ENCODE results near the gene EPHA2. TPM values are rescaled to one million over a fixed set of nuclear protein-coding genes. Genes with fewer than 3 reads are reported as not detected.

The EPHA2 gene
- polyA plus RNA-seq, 1 experiment: 19.1 TPM

DNA sequence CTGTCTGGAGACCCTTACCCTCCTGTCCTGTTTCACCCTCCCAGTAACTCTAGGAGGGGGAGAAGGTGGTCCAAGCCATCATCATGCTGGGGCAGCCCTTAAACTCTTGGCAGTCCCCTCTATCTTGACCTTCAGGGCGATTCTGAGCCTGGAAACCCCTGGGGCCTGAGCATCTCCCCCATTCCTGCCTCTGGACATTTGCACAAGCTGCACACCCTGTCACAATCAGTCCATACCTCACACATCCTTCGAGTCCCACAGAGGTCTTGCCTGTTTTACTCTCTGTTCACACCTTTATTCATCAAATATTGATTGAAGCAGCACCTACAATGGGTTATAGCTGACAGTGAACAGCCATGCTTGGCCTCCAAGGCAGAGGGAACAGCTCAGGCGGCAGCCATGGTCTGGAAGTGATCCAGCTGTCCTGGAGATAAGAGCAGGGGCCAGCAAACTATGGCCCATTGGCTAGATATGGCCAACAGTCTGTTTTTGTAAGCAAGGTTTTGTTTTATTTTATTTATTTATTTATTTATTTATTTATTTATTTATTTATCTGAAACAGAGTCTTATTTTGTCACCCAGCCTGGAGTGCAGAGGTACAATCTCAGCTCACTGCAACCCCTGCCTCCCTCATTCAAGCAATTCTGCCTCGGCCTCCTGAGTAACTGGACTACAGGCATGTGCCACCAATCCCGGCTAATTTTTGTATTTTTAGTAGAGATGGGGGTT is 75.3 kb downstream of the EPHA2 start:
- DNase-seq (ENCODE audit: low read depth, low spot score): no peak
- Histone ChIP-seq H3K9me3 (ENCODE audit: control insufficient read depth, insufficient read depth, low read length) (no peaks in the 10 kb centered on the region; the same call in 1 of the 2 replicates), H3K27me3 (ENCODE audit: control insufficient read depth, insufficient read depth, low read length) (no peaks in the 10 kb centered on the region), H3K4me3 (ENCODE audit: low read depth, low read length) (no peak overlapping the region), H3K27ac (ENCODE audit: low read depth, low read length) (no peak overlapping the region)
- POLR2A ChIA-PET: no interaction called here
- CTCF ChIA-PET: interaction anchor here (1.1 to 14.4 kb wide), 10 partner anchors 22 to 284 kb away, joined by 5 to 407 read pairs (median 16); partner anchors contain the start of gene EPHA2
- TF ChIP-seq, protein P1, sequence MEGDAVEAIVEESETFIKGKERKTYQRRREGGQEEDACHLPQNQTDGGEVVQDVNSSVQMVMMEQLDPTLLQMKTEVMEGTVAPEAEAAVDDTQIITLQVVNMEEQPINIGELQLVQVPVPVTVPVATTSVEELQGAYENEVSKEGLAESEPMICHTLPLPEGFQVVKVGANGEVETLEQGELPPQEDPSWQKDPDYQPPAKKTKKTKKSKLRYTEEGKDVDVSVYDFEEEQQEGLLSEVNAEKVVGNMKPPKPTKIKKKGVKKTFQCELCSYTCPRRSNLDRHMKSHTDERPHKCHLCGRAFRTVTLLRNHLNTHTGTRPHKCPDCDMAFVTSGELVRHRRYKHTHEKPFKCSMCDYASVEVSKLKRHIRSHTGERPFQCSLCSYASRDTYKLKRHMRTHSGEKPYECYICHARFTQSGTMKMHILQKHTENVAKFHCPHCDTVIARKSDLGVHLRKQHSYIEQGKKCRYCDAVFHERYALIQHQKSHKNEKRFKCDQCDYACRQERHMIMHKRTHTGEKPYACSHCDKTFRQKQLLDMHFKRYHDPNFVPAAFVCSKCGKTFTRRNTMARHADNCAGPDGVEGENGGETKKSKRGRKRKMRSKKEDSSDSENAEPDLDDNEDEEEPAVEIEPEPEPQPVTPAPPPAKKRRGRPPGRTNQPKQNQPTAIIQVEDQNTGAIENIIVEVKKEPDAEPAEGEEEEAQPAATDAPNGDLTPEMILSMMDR (IDR thresholded peaks at IDR 0.05; ENCODE audit: low read depth, low read length): no peak

DNA sequence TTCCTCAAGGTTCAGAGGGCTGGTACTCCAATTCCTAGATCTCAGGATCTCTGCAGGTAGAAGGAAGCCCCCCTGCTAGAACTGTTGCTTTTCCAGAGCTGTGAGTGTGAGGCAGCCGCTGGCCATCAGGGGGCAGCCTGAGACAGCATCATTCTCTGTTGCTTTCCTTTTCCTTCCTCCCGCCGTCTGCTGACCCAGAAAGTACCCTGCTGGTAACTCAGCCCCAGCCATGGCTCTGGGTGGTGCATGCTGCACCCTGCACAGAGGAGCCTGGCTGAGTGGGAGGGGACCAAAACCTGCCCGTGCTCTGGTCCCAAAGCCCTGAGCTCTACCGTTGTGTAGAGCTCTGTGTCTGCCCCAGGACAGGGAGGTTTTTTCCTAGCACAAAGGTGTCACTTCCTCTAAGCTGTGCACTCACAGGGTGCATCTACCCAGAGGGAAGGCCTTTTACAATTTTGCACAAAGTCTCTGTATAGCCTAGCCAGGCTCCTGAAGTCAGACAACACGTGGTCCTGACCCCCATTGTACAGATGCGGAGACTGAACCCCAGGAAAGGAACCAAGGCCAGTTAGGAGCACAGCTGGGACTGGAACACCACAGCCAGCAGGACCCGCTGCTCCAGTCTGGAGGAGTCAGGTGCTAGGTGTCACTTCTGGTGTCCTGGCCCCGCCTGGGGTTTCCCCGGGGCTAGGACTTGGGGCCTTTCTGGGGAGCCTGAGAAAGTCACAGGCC is 76.8 kb downstream of the EPHA2 start:
- DNase-seq (ENCODE audit: low read depth, low spot score): peak; percentile 34
- ChIA-PET CTCF (interaction anchor here (0.6 to 14.4 kb wide), 28 partner anchors 8 to 286 kb away, joined by 3 to 407 read pairs (median 5); partner anchors contain the start of gene EPHA2), POLR2A (interaction anchor here (0.6 to 1.0 kb wide), 3 partner anchors 84 to 258 kb away, joined by 3 to 6 read pairs (median 5); no protein-coding TSS in a partner anchor)
- H3K27ac ChIP-seq (ENCODE audit: low read depth, low read length): no peak overlapping the region
- H3K9me3 ChIP-seq (ENCODE audit: control insufficient read depth, insufficient read depth, low read length): no peaks in the 10 kb centered on the region; the same call in 1 of the 2 replicates
- H3K4me3 ChIP-seq (ENCODE audit: low read depth, low read length): no peak overlapping the region
- TF ChIP-seq, protein P1 (IDR thresholded peaks at IDR 0.05; ENCODE audit: low read depth, low read length): peak; percentile 92
- no peaks in the 10 kb centered on the region for H3K27me3 ChIP-seq (ENCODE audit: control insufficient read depth, insufficient read depth, low read length)

DNA sequence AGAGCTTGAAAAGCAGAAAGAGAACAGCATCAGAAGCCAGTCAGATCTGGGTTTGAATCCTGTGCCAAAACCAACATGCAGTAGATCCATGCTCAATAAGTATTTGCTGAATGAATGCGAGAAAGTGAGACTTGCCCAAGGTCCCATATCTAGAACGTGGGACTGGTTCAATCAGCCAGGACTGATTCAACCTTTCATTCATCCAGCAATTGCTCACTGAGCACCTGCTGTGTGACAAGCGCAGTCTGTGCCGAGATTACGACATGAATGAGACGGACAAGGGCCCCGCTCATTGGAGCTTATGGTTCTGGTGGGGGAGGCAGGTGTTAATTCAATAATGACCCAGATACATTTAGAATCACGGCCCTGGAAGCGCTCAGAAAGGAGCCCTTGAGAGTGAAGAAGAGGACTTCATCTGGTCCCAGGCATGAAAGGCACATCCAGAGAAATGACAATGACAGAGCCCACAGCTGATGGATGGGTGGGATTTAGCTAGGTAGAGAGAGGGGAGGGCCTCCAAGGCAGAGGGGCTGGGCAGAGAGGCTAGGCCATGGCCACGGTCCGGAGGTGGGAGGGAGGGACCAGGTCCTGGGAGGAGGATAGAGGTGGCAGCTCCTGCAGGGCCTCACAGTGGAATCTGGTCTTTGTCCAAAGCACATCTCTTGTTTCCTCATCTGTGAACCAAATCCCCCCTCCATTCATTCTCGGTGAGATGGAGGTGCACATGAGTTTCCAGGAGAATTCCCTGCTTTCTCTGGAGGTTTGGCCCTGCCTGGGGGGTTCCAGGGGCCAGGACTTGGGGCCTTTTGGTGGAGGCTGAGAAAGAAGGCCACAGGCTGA is 78.2 kb downstream of the EPHA2 start:
- Histone ChIP-seq H3K27ac (ENCODE audit: low read depth, low read length) (no peak overlapping the region), H3K27me3 (ENCODE audit: control insufficient read depth, insufficient read depth, low read length) (no peaks in the 10 kb centered on the region), H3K4me3 (ENCODE audit: low read depth, low read length) (no peak overlapping the region), H3K9me3 (ENCODE audit: control insufficient read depth, insufficient read depth, low read length) (no peaks in the 10 kb centered on the region; the same call in 1 of the 2 replicates)
- POLR2A ChIA-PET: interaction anchor here (1.0 kb wide), 1 partner anchor 128 kb away, joined by 6 read pairs; no protein-coding TSS in a partner anchor
- TF ChIP-seq, protein P1 (IDR thresholded peaks at IDR 0.05; ENCODE audit: low read depth, low read length): no peak
- CTCF ChIA-PET: interaction anchor here (0.9 to 14.4 kb wide), 13 partner anchors 69 to 287 kb away, joined by 3 to 407 read pairs (median 9); partner anchors contain the start of gene EPHA2
- DNase-seq (ENCODE audit: low read depth, low spot score): no peak

DNA sequence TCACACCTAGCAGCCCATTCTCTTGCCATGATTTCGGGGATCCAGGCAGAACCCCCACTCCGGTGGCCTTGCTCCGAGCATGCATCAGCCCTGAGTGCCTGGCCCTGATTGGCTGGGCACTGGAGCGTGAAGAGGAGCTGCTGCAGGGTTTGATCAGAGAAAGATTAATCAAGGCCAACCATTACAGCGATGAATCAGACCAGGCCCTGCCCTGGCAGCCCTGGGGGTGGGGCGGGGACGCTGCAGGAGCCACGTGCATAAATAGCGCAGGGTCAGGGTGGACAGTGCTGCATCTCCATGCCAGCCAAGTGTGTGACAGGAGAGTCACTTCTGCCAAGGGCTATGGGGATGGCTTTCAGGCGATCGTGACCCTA is 79.0 kb downstream of the EPHA2 start:
- POLR2A ChIA-PET: no interaction called here
- TF ChIP-seq, protein P1 (IDR thresholded peaks at IDR 0.05; ENCODE audit: low read depth, low read length): no peak
- H3K4me3 ChIP-seq (ENCODE audit: low read depth, low read length): no peak overlapping the region
- no peak for DNase-seq (ENCODE audit: low read depth, low spot score)
- CTCF ChIA-PET: interaction anchor here (1.3 to 14.4 kb wide), 3 partner anchors 68 to 140 kb away, joined by 5 to 407 read pairs (median 16); no protein-coding TSS in a partner anchor
- H3K27me3 ChIP-seq (ENCODE audit: control insufficient read depth, insufficient read depth, low read length): peaks cover 5% of the 10 kb centered on the region
- no peaks in the 10 kb centered on the region; the same call in 1 of the 2 replicates for H3K9me3 ChIP-seq (ENCODE audit: control insufficient read depth, insufficient read depth, low read length)
- no peak overlapping the region for H3K27ac ChIP-seq (ENCODE audit: low read depth, low read length)
